Activated CD8-positive, alpha-beta memory T cell treated with anti-CD3 and anti-CD28 coated beads for 48 hours (primary cell): Measurements from ENCODE around the gene SPRED3.

ENCODE experiments used
- DNase-seq, 3 experiments: peaks; one replicate each; pipeline ENCODE4 v3.0.0-alpha.2; 2020; ENCODE audit warnings: low read depth in 2 of 3, low spot score in 2 of 3

SPRED3 gene

DNA sequence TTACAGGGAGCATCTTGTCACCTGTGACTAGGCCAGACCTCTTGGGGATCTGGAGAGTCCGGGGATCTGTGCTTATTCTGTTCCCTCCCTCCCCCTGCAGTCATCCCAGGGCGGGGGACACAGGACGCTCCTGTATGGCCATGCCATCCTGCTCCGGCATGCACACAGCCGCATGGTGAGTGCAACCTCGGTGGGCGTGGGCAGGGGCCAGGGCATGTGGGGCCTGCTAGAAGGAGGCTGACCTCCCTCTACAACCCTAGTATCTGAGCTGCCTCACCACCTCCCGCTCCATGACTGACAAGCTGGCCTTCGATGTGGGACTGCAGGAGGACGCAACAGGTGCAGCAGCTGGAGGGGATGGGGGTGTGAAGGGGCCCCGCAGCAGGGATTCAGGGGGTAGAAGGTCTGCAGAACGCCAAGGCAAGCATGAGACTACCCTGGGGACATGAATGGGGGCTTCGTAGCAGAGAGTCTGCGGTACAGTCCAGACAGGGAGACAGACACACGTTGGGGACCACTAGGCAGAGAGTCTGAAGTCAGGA, 55.0 kb downstream of the SPRED3 start:
- DNase-seq = no peak

DNA sequence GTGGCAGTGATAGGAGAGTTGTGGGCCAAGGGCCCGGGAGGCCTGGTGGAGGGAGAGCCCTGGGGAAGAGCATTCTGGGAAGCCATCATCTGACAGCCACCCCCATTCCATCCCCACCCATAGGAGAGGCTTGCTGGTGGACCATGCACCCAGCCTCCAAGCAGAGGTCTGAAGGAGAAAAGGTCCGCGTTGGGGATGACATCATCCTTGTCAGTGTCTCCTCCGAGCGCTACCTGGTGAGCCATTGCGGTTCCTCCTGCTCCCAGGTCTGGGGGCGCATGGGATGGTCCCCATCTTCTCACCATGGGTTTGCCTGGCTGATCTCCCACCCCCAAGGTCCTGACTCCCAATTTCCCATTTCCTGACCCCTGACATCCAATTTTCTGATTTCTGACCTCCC, 55.5 kb downstream of the SPRED3 start:
- DNase-seq = no peak

DNA sequence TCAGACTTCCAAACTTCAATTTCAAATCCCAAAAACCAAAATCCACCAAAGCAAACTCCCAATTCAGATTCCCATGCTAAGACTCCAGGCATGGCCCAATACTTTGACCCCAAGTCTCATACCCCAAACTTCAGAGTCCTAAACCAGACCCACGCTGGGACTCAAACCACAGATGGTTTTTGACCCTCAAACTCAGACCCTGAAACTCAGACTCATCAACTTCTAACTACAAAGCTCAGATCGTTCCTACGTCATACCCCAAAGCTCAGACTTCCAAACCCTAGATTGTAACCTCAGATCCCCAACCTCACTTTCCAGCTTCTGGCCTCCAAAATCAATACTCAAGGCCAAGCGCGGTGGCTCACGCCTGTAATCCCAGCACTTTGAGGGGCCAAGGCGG, 56.9 kb downstream of the SPRED3 start:
- DNase-seq = no peak

DNA sequence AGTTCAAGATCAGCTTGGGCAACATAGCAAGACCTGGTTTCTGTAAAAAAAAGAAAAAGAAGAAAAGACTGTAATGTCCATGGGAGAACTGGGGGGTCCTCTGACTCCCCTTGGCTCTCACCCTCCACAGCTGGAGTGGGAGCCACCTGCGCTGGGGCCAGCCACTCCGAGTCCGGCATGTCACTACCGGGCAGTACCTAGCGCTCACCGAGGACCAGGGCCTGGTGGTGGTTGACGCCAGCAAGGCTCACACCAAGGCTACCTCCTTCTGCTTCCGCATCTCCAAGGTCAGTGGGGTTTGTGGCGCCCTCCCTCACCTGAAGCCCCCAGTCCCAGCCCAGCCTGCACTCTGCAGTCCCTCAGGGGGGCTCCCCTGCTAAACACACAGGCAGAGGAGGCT, 59.7 kb downstream of the SPRED3 start:
- DNase-seq = no peak
